ENCODE results near the gene KIAA0930.

KIAA0930 gene

GRCh38 chr22:45181240-45181639 is 59.5 kb downstream of the KIAA0930 start:
- DNase-seq (ENCODE audit: low read depth in 2 of 2, low spot score in 1 of 2): no peak

DNA sequence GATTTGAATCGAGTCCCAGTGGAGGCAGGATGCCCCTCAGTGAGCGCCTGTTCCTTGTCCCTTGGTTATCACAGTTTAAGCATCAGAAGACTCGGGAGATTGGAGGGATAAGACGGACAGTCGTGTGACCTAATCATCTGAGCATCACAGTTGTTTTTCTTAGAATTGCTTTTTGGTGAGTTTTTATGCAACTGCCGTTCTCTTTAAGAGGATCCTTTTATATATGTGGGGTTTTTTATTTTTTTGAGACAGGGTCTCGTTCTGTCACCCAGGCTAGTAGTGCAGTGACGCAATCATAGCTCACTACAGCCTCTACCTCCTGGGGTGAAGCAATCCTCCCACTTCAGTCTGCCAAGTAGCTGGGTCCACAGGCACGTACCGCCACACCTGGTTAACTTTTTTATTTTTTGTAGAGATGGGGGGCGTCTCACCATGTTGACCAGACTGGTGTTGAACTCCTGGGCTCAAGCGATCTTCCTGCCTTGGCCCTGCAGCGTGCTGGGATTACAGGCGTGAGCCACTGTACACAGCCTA is 60.5 kb downstream of the KIAA0930 start:
- DNase-seq (ENCODE audit: low read depth in 2 of 2, low spot score in 1 of 2): no peak

- DNase-seq (ENCODE audit: low read depth in 2 of 2, low spot score in 1 of 2): no peak
Measured at GRCh38 chr22:45179276-45180049, 61.2 kb downstream of the KIAA0930 start.

GRCh38 chr22:45172881-45173585 is 67.7 kb downstream of the KIAA0930 start:
- no peak for DNase-seq (ENCODE audit: low read depth in 2 of 2, low spot score in 1 of 2)

- no peak for DNase-seq (ENCODE audit: low read depth in 2 of 2, low spot score in 1 of 2)
Measured at GRCh38 chr22:45171830-45172229, 68.9 kb downstream of the KIAA0930 start.

GRCh38 chr22:45169591-45170466 is 70.9 kb downstream of the KIAA0930 start:
- DNase-seq (ENCODE audit: low read depth in 2 of 2, low spot score in 1 of 2): no peak

DNA sequence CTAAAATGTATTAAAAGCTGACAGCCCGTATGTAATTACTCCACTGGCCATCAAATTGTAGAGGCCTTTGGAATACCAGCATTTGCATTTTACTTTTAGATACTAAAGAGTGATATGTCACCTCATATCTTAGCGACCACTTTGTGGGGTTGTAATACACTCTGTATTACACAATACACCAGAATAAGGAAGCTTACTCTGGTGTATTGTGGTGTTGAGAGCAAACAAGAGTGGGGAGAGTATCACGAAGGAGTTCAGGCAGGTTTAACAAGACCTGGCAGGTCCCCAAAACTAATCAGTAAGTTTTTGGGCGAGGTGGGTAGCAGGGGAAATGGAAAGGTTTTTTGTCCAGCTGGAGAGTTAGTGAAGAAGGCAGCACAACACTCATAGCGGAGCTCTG is 73.8 kb downstream of the KIAA0930 start:
- no peak for DNase-seq (ENCODE audit: low read depth in 2 of 2, low spot score in 1 of 2)

- DNase-seq (ENCODE audit: low read depth in 2 of 2, low spot score in 1 of 2): peak in 1 of 2 donors; percentile 6
Measured at GRCh38 chr22:45164270-45165088, 76.2 kb downstream of the KIAA0930 start.

DNA sequence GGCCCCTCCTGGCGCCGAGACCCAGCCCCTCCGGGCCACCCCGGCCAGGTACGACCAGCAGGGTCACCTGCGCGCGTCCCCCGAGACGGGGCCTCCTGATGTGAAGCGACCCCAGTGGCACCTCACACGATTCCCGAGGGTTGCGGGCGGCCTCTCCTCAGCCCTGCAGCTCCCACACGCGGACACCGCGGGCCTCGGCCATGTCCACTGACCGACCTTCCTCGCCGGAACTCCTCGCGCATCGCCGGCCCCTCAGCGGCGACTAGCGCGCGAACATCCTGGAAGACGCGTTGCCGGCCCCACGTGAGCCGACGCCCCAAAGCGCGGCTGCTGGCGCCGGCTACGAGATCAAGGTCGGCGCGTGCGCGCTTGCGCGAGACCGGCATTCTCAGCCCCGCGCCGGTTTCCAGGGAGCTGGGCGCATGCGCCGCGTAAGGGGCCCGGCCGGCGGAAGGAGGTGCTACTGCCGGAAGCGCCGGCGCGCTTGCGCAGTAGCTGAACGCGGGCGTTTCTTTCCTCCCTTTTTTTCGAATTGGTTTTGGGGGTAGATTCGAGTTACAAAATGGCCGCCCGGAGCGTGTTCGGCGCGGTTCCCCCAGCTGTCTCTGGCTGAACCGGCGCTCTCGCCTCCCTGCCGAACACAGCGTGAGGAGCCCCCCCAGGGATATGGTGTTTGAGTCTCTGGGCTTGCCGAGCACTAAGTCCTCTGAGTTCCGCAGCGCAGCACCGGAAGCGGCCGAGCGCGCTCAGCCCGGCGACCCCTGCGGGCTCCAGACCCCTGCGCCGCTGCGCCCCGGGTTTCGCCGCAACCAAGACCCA is 77.0 kb downstream of the KIAA0930 start, which contains the start of gene NUP50:
Gene NUP50 (plus strand): TSS at position 475 of the 819 bp plus-strand sequence. CDS start 4,253 bp downstream, outside the sequence.
- DNase-seq (ENCODE audit: low read depth in 2 of 2, low spot score in 1 of 2): peak; percentile 88 to 93

DNA sequence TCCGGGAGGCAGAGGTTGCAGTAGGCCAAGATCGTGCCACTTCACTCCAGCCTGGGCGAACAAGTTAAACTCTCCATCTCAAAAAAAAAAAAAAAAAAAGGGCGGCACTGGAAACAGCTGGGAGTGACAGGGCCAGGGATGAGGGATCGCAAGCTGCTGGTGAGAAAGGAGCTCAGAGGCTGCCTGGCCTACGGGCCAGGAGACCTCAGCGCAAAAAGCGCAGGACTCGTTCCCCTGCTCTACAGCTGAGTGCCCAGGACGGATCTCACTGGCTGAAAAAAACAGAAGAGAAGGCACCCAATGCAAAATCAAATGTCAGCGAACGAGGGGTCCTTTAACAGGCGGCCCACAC is 77.6 kb downstream of the KIAA0930 start:
- no peak for DNase-seq (ENCODE audit: low read depth in 2 of 2, low spot score in 1 of 2)

DNA sequence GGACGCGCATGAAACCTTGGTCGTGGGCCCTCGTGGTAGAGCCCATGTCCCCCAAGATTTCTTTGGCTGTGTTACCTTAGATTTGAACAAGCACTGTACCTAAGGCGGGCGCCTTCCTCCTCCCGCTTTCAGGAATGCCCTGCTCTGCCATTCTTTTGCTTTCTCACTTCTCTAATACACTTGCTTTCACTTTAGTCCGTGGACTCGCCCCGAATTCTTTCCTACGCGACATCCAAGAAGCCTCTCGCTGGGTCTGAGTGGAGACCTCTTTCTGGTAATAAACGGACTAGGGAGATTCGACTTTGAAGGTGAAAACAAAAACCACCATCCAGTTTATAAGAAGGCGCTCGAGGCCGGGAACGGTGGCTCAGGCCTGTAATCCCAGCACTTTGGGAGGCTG is 78.2 kb downstream of the KIAA0930 start:
- DNase-seq (ENCODE audit: low read depth in 2 of 2, low spot score in 1 of 2): no peak

DNA sequence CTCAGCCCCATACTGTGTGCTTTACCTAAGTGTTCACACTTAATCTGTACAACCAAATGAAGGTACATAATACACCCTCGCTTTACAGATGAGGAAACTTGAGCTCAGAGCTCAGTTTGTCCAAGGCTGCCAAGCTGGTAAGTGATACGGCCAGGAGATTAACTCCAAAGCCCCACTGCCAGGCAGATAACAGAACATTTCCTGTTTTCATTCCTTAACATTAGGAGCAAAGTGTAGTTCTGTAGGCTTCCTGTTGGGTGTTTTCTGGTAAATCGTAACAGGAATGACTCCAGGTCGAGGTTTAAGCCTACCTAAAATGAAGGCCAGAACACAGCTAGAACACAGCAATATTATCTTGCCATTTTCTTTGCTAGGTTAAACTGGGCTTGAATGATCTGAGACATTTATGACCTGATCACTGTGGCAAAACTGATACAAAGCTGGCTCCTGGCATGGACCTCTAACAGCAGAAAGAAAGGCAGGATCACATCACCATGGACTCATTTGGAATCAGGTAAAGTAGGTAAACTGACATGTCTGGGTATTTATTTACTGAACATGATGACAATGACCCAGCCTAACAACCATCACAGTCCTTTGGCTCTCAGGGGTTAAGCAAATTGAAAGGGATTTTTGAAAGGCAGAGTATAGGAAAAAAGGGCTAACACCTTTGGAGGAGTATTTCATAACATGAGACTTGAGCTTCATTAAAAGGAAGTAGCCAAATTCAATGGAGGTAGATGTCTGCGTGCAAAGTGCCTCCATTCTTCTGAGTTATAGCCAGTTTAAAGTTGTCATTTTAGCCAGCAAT is 80.8 kb downstream of the KIAA0930 start:
- DNase-seq (ENCODE audit: low read depth in 2 of 2, low spot score in 1 of 2): no peak

DNA sequence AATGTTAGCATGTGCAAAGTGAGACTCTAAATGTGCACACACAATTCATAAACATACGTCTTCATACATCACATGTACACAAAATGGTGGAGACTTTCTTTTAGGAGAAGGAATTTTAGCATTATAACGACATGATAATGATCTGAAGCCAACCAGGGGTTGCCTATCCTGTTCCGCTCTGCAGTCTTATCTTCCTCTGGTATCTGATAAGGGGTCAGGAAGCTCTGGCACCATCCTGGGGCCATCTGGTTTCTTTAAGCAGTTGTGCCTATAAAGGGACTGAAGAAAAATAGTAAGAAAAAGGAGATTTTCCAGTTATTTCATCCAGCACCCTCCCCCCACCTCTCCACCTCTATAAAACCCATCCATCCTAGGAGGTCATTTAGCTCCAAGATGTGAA is 82.8 kb downstream of the KIAA0930 start:
- DNase-seq (ENCODE audit: low read depth in 2 of 2, low spot score in 1 of 2): no peak

DNA sequence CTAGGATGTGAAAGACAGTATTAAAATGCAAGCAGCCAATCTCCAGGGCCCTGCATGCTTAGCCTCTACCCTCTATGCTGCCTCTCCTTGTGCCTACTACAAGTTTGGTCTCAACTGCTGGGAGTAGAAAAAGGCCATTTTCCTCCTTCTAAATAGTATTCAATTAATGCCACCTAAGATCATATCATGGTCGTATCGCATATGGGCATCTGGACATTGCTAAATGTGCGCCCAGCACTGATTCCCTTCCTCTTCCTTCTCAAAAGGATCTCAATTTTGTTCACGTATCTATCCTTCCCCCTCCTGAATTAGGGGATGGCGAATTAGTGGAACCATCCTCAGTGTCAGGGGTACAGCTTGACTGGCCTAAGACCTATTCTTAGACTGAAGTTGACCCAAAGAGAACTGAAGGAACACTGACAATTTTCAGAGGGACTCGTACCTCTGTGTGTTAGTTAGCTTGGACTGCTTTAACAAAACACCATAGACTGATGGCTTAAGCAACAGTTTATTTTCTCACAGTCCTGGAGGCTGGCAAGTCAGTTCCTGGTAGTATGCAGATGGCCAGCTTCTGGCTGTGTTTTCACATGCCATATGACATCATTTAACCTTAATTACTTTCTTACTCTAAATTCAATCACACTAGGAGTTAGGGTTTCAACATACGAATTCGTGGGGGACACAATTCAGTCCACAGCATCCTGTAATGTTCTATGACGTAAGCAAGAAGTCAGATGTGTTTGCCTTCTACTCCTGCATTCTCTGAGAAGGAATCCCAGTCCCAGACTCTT is 85.4 kb downstream of the KIAA0930 start:
- DNase-seq (ENCODE audit: low read depth in 2 of 2, low spot score in 1 of 2): no peak

DNA sequence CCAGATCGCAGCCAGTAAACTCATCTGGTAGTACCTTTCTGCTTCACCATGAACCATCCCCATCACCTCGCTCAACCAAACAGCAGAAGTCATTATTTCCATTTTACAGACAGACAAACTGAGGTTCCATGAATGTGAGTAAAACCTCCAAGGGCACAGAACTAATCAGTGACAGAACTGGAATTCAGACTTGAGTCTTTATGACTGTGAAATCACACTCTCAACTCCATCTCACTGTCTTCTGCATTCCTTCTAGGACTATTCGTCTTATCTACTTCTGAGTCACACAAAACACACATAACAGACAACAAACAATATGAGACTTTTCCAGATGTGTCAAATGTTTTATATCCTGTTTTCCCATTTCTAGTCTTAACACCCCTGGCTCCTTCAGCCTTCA is 86.3 kb downstream of the KIAA0930 start:
- DNase-seq (ENCODE audit: low read depth in 2 of 2, low spot score in 1 of 2): no peak

DNA sequence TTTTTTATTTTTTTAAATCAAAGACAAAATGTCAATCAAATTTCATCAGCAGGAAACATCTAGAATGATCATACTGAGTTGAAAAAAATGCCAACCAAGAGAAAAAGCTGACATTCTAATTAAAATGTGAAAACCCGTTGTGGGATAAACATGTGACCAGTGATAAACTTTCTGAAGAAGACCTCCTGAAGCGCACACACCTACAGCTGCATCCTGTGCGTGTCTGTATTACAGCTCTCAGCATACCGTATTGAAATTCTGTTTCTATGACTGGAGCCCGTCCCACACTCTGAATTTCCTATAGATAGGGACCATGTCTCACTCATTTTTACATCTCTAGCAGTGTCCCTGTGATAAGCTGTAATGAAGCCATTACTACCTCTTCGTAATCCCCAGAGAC is 89.2 kb downstream of the KIAA0930 start:
- no peak for DNase-seq (ENCODE audit: low read depth in 2 of 2, low spot score in 1 of 2)

- DNase-seq (ENCODE audit: low read depth in 2 of 2, low spot score in 1 of 2): no peak
Measured at GRCh38 chr22:45150139-45150538, 90.6 kb downstream of the KIAA0930 start.

DNA sequence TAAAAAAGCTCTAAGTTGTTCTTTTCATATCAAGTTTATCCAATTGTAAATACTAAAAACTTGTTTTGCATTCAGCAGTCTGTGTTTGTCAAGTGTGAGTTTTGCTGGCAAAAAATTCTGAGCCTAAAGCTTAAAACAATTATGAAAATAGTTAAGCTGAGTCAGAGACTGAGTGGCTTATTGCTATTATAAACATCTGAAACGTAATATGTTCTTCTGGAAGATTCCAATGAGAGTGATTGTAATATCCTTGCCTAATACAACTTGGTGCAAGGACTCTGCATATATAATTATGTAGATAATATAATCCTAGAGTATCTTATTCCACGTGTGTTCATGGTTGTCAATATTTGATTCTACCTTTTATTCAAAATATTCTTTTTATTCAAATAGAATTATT is 91.0 kb downstream of the KIAA0930 start:
- no peak for DNase-seq (ENCODE audit: low read depth in 2 of 2, low spot score in 1 of 2)
